ENCODE measurements around the gene TCIRG1. TPM values are rescaled to one million over a fixed set of nuclear protein-coding genes. Genes with fewer than 3 reads are reported as not detected.

The TCIRG1 gene
- total RNA-seq, 1 experiment from 2014 or later, result 158 TPM

DNA sequence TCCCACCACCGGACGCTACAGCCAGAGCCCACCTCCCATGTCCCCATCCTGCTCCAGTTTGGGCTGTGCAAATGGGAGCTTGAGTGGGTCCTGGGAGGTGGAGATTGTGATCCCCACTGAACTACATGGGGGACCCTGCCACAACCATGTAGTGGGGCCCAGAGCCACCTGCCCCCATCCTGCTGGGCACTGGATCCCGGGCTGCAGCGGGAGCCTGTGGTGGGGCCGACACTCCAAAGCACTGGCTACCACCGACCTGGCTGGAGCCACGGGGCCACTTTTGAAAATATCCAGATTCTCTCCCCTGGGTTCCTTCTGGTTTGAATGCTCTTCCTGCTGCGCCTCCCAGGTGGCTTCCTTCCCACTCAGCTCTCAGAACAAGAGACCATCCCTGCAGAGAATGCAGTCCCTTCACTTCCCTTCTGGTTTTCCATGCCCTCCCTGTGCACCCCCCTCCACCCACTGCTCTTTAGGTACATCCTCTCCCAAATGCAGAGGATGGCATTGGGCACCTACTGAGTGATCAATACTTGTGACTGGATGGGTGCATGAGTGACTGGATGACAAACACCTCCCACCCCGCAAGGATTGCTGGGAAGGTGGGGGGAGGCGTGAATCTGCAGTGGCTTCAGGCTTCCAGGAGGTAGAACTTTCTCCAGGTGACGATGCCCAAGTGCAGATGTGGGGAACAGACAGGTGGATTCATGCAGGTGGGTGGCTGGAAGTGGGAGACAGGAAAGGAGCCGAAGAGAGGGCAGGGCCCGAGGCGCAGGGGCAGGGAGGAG, 34.1 kb upstream of the TCIRG1 start:
- in situ Hi-C loops (cut with HindIII; ENCODE audit: low pct_unique_long_range_greater_than_20kb, low sequenced_read_pairs) (no loop called here), intact Hi-C loops (cut with micrococcal nuclease; ENCODE audit: unreplicated experiment) (no loop called here)
- peak overlapping the region; percentile 51 to 66 for H3K4me3 ChIP-seq (ENCODE audit: low read depth in 2 of 2, low read length in 2 of 2)
- ATAC-seq, result no peak
- no peaks in the 10 kb centered on the region for H3K36me3 ChIP-seq (ENCODE audit: control insufficient read depth, insufficient read depth, low read length)
- H3K9me3 ChIP-seq (ENCODE audit: control insufficient read depth, insufficient read depth, low read depth, low read length), result no peaks in the 10 kb centered on the region
- H3K27me3 ChIP-seq (ENCODE audit: control insufficient read depth, insufficient read depth, low read length), result no peaks in the 10 kb centered on the region
- ChIA-PET POLR2A (no interaction called here), CTCF (no interaction called here)
- BruUV-seq (replicated peaks), result no TSS peak
- H3K4me1 ChIP-seq (ENCODE audit: control insufficient read depth, insufficient read depth, low read length), result peaks cover 22% of the 10 kb centered on the region
- peak overlapping the region; percentile 80 for H3K27ac ChIP-seq (ENCODE audit: low read length)
- TF ChIP-seq, protein P1, sequence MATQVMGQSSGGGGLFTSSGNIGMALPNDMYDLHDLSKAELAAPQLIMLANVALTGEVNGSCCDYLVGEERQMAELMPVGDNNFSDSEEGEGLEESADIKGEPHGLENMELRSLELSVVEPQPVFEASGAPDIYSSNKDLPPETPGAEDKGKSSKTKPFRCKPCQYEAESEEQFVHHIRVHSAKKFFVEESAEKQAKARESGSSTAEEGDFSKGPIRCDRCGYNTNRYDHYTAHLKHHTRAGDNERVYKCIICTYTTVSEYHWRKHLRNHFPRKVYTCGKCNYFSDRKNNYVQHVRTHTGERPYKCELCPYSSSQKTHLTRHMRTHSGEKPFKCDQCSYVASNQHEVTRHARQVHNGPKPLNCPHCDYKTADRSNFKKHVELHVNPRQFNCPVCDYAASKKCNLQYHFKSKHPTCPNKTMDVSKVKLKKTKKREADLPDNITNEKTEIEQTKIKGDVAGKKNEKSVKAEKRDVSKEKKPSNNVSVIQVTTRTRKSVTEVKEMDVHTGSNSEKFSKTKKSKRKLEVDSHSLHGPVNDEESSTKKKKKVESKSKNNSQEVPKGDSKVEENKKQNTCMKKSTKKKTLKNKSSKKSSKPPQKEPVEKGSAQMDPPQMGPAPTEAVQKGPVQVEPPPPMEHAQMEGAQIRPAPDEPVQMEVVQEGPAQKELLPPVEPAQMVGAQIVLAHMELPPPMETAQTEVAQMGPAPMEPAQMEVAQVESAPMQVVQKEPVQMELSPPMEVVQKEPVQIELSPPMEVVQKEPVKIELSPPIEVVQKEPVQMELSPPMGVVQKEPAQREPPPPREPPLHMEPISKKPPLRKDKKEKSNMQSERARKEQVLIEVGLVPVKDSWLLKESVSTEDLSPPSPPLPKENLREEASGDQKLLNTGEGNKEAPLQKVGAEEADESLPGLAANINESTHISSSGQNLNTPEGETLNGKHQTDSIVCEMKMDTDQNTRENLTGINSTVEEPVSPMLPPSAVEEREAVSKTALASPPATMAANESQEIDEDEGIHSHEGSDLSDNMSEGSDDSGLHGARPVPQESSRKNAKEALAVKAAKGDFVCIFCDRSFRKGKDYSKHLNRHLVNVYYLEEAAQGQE (IDR thresholded peaks at IDR 0.05; ENCODE audit: insufficient read depth in 1 of 2, low read depth in 2 of 2, low read length in 1 of 2), result no peak
- TF ChIP-seq SIN3A (IDR thresholded peaks at IDR 0.05; ENCODE audit: borderline replicate concordance, insufficient read depth, low read depth, low read length), result no peak
- no peak for TF ChIP-seq POLR2AphosphoS5 (IDR thresholded peaks at IDR 0.05; ENCODE audit: low read depth, low read length)
- TF ChIP-seq TCF7L2 (IDR thresholded peaks at IDR 0.05; ENCODE audit: low read depth, low read length), result no peak
- TF ChIP-seq, protein P2, sequence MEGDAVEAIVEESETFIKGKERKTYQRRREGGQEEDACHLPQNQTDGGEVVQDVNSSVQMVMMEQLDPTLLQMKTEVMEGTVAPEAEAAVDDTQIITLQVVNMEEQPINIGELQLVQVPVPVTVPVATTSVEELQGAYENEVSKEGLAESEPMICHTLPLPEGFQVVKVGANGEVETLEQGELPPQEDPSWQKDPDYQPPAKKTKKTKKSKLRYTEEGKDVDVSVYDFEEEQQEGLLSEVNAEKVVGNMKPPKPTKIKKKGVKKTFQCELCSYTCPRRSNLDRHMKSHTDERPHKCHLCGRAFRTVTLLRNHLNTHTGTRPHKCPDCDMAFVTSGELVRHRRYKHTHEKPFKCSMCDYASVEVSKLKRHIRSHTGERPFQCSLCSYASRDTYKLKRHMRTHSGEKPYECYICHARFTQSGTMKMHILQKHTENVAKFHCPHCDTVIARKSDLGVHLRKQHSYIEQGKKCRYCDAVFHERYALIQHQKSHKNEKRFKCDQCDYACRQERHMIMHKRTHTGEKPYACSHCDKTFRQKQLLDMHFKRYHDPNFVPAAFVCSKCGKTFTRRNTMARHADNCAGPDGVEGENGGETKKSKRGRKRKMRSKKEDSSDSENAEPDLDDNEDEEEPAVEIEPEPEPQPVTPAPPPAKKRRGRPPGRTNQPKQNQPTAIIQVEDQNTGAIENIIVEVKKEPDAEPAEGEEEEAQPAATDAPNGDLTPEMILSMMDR (IDR thresholded peaks at IDR 0.05), result no peak
- DNase-seq (ENCODE audit: low read depth, low spot score), result no peak

DNA sequence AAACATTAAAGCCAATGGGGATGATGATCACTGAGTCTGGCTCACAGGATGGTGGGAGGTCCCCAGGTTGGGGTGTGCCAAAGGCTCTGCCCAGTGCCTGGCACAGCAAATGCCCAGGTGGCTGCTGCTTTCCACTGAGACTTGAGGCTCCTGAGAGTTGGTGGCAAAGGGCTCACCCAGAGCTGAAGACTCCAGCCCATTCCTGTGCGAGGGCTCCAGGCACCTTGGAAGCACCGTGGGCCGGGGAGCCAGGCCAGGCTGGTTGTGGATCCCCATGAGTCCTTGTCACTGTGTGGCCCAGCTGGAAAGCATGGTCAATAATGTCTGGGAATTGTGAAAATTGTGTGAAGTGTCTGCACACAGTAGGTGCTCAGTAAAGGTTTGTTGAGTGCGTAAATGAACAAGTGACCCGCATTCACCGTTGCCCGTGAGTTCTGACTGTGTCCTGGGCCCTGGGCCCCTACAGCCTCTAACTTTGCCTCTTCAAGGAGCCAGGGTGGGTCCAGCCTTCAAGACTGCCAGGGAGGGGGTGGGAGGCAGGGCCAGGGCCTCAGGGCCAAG, 32.1 kb upstream of the TCIRG1 start:
- Histone ChIP-seq H3K9me3 (ENCODE audit: control insufficient read depth, insufficient read depth, low read depth, low read length) (no peaks in the 10 kb centered on the region), H3K4me1 (ENCODE audit: control insufficient read depth, insufficient read depth, low read length) (peaks cover 42% of the 10 kb centered on the region), H3K4me3 (ENCODE audit: low read depth in 2 of 2, low read length in 2 of 2) (no peak overlapping the region), H3K27me3 (ENCODE audit: control insufficient read depth, insufficient read depth, low read length) (no peaks in the 10 kb centered on the region), H3K27ac (ENCODE audit: low read length) (peak overlapping the region; percentile 18; the same call in 1 of the 2 replicates), H3K36me3 (ENCODE audit: control insufficient read depth, insufficient read depth, low read length) (no peaks in the 10 kb centered on the region)
- no peak for ATAC-seq
- BruUV-seq (replicated peaks), result no TSS peak
- ChIA-PET POLR2A (no interaction called here), CTCF (no interaction called here)
- DNase-seq (ENCODE audit: low read depth, low spot score), result no peak
- TF ChIP-seq TCF7L2 (IDR thresholded peaks at IDR 0.05; ENCODE audit: low read depth, low read length) (no peak), SIN3A (IDR thresholded peaks at IDR 0.05; ENCODE audit: borderline replicate concordance, insufficient read depth, low read depth, low read length) (no peak), POLR2AphosphoS5 (IDR thresholded peaks at IDR 0.05; ENCODE audit: low read depth, low read length) (no peak)
- TF ChIP-seq, protein P1 (IDR thresholded peaks at IDR 0.05; ENCODE audit: insufficient read depth in 1 of 2, low read depth in 2 of 2, low read length in 1 of 2), result no peak
- TF ChIP-seq, protein P2 (IDR thresholded peaks at IDR 0.05), result no peak
- intact Hi-C loops (cut with micrococcal nuclease; ENCODE audit: unreplicated experiment), result no loop called here
- in situ Hi-C loops (cut with HindIII; ENCODE audit: low pct_unique_long_range_greater_than_20kb, low sequenced_read_pairs), result no loop called here

Data from Panc1 (cell line).